SKM-1 treated with dmso at 0.1 percent for 144 hours (cell line): ENCODE results near the gene EPPIN.
"Not testable (repeated sequence)": the region's sequence is repeated elsewhere in the genome, so short reads cannot be mapped to it uniquely, and the experiment has no call there.

Experiments
- DNase-seq: peaks from one replicate; lab custom pipeline; 2025; ENCODE audit not compliant: unreplicated experiment; lab: John Stamatoyannopoulos, UW

The EPPIN gene

DNA sequence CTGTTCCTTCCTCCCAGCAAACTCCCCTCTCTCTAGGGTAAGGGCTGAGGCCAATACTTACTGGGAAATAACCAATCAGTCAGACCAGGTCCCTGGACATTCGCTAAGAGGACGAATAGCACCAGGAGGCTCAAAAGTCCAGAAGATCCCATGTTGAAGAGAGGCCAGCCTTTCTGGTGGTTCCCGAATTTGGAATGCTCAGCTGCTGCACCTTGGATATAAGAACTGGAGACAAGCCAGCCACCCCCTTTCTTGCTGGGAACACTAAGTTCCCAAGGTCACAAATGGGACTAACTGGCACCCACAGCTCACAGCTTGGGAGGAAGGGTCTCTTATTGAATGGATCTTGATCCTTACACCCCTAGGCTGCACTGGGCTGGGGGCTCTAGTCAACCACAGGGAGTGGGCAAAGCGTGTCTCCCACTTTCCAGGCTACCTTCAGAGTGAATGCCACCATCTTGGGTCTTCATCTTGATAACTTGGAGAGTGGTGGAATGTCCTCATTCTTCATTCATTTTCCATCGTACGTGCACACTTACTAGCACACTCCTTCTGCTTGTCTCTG is at the start of gene EPPIN:
Gene EPPIN, minus strand, starts transcription at position 196 of the 565 bp plus-strand sequence. Its CDS starts 44 bp downstream, at position 152.
- no peak for DNase-seq

DNA sequence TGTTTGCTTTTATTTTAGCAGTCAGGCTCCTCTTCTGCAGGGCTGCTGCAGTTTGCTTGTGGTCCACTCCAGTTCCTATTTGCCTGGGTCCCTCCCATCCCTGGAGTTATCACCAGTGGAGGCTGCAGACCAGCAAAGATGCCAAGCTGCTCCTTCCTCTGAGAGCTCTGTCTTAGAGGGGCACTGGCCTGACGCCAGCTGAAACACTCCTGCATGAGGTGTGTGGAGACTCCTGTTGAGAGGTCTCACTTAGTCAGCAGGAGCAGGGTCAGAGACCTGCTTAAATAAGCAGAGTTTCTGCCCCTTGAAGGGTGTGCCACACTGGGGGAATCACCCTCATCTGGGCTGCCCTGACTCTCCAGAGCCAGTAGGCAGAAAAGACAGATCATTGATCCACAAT is 48.0 kb upstream of the EPPIN start:
- DNase-seq: no peak

- no peak for DNase-seq
Measured at GRCh38 chr20:45593498-45593897, 46.3 kb upstream of the EPPIN start.

DNA sequence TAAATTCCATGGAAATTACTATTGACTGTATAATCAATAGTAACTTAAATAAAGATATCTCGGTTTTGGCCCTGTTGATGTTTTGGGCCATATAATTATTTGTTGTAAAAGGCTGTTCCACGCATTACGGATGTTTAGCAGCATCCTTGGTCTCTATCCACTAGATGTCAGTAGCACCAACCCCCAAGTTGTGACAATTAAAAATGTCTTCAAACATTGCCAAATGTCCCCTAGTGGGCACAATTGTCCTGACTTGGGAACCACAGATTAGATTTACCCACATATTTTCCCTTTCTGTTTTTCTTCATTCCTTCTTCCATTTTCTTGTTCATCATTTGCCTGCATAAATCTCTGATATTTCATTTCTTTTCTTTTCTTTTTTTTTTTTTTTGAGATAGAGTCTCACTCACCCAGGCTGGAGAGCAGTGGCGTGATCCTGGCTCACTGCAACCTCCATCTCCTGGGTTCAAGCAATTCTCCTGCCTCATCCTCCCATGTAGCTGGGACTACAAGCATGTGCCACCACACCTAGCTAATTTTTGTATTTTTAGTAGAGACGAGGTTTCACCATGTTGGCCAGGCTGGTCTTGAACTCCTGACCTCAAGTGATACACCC is 45.5 kb upstream of the EPPIN start:
- DNase-seq: peak; percentile 26

GRCh38 chr20:45589725-45590124 is 42.5 kb upstream of the EPPIN start:
- DNase-seq: no peak

GRCh38 chr20:45588800-45589199 is 41.6 kb upstream of the EPPIN start:
- DNase-seq: no peak

DNA sequence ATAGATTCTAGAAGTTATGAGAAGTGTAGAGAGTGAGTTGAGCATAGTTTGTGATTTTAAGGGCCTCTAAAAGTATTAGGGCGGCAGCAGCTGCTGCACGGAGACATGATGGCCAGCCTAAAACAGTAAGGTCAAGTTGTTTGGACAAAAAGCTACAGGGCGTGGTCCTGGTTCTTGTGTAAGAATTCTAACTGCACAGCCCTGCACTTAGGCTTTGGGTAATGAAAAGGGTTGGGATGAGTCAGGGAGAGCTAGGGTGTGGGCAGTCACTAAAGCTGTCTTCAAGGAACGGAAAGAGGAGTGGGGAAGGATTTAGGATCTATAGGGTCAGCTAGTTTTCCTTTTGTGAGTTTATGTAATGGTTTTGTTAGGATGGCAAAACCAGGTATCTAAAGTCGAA is 38.8 kb upstream of the EPPIN start:
- DNase-seq: not testable (repeated sequence)

- not testable (repeated sequence) for DNase-seq
Measured at GRCh38 chr20:45584294-45584693, 37.1 kb upstream of the EPPIN start.

DNA sequence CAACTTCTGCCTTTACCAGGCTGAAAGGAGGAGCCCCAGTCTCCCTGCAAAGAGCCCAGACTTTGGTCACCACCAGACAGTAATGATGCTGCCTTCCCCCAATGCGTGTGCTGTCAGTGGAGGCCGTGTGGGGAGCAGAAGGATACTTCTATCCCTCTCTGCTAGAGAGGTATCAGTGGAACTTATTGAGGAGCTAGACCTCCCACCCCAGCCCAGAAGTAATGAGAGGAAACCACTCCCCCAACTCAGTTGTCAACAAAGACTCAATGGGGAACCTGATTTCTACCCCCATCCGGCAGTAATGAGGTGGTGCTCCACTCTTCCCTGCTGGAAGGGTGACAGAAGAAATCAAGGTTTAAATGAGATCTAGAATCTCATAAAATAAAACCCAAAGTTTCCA is 36.3 kb upstream of the EPPIN start:
- DNase-seq: no peak

DNA sequence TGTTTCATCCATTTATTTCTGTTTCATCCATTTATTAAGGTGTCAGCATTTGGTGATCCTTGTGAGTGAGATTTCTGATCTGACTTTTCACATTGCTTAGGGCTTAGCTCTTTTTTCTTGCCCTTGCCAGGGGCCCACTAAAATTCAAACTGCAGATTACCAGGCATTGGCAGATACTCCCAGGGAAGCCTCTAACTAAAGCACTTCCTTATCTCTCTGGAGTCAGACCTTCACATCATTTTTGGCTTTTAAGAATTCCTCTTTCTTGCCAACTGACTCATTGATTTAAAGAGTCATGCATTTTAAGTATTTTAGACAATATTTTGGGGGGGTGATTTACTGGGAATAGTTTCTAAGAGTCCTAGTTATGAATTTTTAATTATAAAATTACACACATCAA is 34.5 kb upstream of the EPPIN start:
- no peak for DNase-seq

DNA sequence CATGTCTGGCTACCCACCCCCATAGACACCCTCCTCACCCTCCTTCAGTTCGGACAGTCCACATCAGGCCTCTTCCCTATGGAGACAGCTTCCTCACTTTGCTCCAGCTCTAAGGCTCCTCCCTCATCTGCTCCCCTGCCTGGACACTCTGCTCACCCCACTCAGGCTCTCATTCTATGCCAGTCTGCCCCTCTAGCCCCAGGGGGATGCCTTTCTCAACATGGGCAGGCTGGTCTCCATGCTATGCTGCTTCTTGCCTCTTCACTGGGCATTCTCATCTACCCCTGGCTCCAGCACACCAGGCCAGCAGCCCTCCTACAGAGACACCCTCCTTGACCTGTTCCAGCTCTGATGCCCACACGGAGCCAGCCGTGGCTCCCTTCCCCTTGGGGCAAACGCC is 32.0 kb upstream of the EPPIN start, which contains the start of gene WFDC8:
Gene WFDC8, minus strand, starts transcription at position 101 of the 400 bp plus-strand sequence. Its CDS starts 37 bp downstream, at position 64.
- DNase-seq: no peak

GRCh38 chr20:45578231-45578630 is 31.0 kb upstream of the EPPIN start:
- no peak for DNase-seq

- DNase-seq: no peak
Measured at GRCh38 chr20:45576995-45577394, 29.8 kb upstream of the EPPIN start.

DNA sequence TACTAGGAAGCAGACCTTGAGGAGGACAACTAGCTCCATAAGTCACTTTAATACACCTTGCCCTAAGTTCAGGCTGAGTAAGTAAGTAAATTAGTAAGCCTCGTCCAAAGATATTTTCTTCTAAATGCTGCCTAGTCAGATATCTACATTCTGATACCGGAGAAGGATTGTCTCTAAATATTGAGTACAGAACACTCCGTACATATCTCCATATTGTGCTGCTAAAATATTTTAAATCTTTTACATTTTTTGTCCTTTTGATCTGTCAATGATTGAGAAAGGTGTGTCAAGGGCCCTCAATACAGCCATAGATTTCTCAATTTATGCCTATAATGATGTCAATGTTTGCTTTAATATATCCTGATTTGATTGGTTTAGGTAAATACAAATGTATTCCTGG is 28.7 kb upstream of the EPPIN start:
- no peak for DNase-seq

DNA sequence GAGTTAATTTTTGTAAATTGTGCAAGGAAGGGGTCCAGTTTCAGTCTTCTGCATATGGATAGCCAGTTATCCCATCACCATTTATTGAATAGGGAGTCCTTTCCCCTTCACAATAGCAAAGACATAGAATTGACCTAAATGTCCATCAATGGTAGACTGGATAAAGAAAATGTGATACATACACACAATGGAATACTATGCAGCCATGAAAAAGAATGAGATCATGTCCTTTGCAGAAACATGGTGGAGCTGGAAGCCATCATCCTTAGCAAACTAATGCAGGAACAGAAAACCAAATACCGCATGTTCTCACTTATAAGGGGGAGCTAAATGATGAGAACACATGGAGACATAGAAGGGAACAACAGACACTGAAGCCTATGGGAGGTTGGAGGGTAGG is 22.4 kb upstream of the EPPIN start:
- DNase-seq: not testable (repeated sequence)

GRCh38 chr20:45564760-45565276 is 17.6 kb upstream of the EPPIN start:
- DNase-seq: no peak

DNA sequence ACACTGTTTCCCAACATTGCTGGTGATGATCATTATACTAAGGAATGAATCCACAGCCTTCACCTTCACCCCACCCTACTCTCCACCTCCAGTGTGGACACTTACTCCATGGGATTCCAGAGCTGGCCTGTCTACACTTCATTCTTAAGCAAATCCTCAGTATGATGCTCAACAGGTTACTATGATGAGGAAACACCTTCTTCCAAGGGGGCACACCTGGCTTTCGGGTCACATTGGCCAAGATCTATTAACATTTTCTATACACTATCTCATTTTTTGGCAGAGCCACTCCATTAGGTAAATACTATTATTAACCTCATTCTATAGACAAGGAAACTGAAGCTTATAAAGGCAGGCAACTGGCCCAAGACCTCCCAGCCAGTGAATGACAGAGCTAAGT is 8.0 kb upstream of the EPPIN start:
- DNase-seq: no peak

- no peak for DNase-seq
Measured at GRCh38 chr20:45552456-45552855, 5.3 kb upstream of the EPPIN start.

- no peak for DNase-seq
Measured at GRCh38 chr20:45550765-45551164, 3.6 kb upstream of the EPPIN start.

DNA sequence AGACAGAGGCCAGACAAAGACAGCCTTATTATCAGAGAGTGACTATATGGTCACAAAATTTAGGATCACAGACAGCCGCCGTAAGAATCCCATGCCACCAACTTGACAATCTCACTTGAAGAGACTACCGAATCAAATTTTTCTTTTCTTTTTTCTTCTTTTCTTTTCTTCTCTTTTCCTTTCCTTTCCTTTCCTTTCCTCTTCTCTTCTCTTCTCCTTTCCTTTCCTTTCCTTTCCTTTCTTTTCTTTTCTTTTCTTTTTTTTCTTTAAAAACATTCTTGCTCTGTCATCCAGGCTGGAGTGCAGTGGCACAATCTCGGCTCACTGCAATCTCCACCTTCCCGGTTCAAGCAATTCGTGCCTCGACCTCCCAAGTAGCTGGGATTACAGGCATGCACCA is 1.2 kb upstream of the EPPIN start:
- DNase-seq: no peak

DNA sequence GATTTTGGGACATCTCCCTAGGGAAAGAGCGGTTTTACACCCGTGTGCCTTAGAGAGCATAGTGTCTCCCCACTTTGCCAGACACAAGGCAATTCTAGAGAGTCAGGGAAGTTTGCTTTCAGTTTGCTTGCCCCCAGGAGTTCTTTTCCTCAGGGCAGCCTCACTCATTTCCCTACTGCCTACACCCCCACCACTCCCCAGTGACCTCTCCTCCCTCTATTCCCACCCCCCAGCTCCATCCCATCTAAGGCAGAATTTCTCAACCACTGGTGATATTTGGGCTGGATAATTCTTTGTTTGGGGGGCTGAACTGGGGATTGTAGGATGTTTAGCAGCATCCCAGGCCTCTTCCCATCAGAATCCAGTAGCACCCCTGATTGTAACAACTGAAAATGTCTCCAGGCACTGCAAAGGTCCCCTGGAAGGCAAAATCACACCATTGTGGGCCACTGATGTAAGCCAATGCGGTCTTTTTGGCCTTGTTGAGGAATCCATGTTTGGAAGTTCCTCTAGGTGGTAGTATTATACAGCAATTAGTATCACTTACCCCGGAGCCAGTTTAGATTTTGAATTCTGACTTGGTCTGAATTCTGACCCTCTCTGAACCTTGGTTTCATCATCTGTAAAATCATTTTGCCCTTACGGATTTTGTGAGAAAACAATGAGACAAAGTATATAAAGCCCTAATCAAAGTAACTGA is 1.3 kb downstream of the EPPIN start:
- no peak for DNase-seq

DNA sequence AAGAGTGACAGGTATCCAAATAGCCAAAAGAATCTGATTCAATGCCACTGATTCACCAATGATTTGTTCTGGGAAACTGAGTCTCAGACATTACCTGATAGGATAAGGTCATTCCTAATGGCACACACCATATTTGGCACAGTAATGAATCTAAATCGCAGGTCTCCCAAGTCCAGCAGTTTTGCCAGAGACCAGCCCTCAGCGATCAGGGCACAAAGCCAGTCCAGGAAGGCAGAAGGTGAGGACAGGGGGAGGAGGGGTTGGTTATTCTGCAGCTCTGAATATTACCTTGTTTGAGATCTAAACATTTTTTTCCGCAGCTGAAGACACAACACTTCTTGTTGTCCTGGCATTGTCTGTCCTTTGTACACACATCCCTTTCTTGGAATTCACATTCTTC is 1.9 kb downstream of the EPPIN start:
- DNase-seq: no peak
